ENCODE results near the gene TSPAN19. TPM values are rescaled to one million over a fixed set of nuclear protein-coding genes. Genes with fewer than 3 reads are reported as not detected.
A peak's percentile ranks its signal among the peaks of the same experiment; 100 is the strongest.

Gene TSPAN19
- total and polyA plus RNA-seq, 2 of the 13 experiments (the other 11 are each of a cell fraction or from before 2014, with no cell fraction given): not detected

- no peak for TF ChIP-seq ZNF407 (CRISPR knock-in tag; IDR thresholded peaks at IDR 0.05; ENCODE audit: not compliant biosample characterization)
- no peak for TF ChIP-seq TIGD3 (CRISPR knock-in tag; IDR thresholded peaks at IDR 0.05; ENCODE audit: borderline replicate concordance)
- TF ChIP-seq ATF4 (CRISPR knock-in tag; IDR thresholded peaks at IDR 0.05): peak in 1 of 2 experiments; percentile 68; a peak in 2 of 4 replicates
- TF ChIP-seq YEATS2 (CRISPR knock-in tag; IDR thresholded peaks at IDR 0.05; ENCODE audit: borderline replicate concordance): no peak
- TF ChIP-seq ZNF75D (CRISPR knock-in tag; IDR thresholded peaks at IDR 0.05; ENCODE audit: borderline replicate concordance): no peak
- peak; percentile 89 for TF ChIP-seq FOSL2 (CRISPR knock-in tag; IDR thresholded peaks at IDR 0.05)
- peak; percentile 34; the same call in 1 of the 2 replicates for TF ChIP-seq SOX5 (CRISPR knock-in tag; IDR thresholded peaks at IDR 0.05; ENCODE audit: borderline replicate concordance)
Measured at GRCh38 chr12:85016413-85016812, 19.7 kb downstream of the TSPAN19 start (continued).
